Activated T-cell treated with anti-CD3 and anti-CD28 coated beads for 4 hours (primary cell): Measurements from ENCODE around the gene ALPP.
"Not testable (repeated sequence)": the region's sequence is repeated elsewhere in the genome, so short reads cannot be mapped to it uniquely, and the experiment has no call there.

Source experiments
- DNase-seq: peaks from one replicate; pipeline ENCODE4 v3.0.0-alpha.2; 2020

ALPP gene

GRCh38 chr2:232364806-232365594 lies 13.6 kb upstream of the ALPP start:
- DNase-seq = not testable (repeated sequence)

DNA sequence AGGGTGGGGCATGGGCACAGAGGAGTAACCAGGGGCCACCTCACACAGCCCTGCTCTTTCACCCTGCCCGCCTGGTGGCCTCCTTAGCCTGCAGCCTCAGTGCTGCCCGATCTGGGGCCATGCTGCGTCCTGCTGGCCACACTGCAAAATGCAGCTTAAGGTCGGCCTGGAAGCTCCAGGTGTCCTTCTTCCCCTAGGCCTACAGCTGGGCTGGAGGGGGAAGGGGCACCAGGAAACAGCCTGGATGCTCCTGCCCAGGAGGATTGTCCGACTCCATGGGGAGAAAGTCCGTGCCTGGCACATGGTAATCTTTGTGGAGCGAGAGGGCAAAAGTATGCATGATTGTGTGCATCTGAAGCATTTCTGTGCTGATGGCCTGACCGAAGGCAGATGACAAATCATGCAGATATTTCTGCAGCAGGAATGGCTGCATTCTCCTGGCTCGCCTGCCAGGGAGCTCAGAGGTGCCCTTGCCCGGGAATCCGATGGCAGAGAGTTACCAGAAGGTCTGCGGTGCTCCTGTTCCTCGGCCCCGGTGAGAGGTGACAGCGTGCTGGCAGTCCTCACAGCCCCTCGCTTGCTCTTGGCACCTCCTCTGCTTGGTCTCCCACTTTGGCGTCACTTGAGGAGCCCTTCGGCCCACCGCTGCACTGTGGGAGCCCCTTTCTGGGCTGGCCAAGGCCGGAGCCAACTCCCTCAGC lies 12.8 kb upstream of the ALPP start:
- DNase-seq = no peak

- DNase-seq = not testable (repeated sequence)
Measured at GRCh38 chr2:232366461-232366860, 12.1 kb upstream of the ALPP start.

GRCh38 chr2:232367016-232367415 lies 11.5 kb upstream of the ALPP start:
- no peak for DNase-seq

- DNase-seq = no peak
Measured at GRCh38 chr2:232367591-232368233, 10.8 kb upstream of the ALPP start.

DNA sequence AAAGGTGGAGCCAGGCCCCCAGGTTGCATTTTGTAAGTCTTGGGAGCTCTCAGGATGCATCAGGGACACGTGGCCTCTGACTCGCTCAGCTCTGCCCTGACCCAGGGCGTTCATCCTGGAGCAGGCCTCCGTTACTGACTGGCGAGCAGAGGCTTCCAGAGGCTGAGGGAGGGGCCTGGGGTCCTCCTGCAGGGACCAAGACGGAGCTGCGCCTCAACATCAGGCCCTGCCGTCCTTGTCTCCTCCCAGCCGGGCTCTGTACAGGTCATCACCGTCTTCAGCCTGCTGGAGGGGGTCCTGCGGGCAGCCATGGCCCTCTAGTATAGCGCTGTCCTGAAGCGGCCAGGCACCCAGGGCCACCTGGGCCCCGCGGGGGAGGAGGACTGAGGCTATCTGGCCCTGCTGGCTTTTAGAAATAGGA lies 10.2 kb upstream of the ALPP start:
- DNase-seq = no peak

DNA sequence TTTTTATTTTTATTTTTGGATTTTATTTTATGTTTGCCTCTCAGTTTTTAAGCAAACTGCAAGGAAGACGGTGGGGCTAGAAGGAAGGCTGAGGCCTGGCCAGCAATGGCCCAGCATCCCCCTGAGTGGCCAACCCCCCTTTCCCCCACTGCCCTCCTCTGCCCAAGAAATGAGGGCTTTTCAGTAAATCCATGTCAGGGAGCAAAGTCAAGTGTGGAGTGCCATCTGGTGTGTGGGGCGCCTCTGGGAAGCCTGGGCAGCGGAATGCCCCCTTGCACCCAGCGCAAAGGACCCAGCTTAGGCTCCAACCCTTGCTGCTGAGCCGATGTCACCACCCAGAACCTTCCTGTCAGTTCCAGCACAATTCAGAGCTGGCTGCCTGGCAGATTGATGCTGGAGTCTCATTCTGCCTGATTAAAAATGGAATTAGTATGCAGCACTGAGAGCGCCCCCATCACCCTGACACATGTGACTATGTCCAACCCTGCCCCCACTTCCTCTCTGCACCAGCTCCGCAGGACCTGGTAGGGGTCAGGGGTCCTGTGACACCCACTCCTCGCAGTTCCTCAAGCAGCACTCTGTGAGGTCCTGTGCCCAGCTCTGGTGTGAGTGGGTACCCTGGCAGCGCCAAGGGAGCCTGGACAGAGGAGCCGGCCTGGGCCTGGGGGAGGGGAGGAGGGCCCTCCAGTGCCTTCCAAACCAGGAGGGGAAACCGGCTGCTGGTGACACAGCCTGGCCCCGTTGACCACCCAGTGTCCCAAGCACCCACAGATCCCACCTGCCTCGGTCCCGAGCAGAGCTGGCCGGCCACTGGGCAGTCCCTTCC lies 9.2 kb upstream of the ALPP start:
- no peak for DNase-seq

DNA sequence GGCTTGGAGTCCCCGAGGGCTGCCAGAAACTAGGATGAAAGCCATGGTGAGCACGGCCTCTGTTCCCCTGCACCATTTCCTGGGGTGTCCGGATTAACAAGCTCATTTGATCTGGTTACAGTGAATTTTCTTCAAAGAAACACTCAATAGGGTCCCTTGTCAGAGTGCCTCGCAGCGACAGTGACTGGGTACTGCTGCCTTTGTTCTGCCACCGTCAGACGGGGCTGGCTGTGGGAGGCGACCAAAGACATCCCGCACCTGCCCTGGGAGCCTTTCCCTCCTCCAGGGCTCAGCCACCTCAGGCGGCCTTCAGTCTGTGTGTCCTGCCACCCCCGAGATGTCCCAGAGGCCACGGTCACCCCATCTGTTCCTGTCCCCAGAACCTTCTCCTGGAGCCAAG lies 8.5 kb upstream of the ALPP start:
- not testable (repeated sequence) for DNase-seq

- no peak for DNase-seq
Measured at GRCh38 chr2:232372231-232373208, 6.0 kb upstream of the ALPP start.

- no peak for DNase-seq
Measured at GRCh38 chr2:232374356-232374755, 4.2 kb upstream of the ALPP start.

DNA sequence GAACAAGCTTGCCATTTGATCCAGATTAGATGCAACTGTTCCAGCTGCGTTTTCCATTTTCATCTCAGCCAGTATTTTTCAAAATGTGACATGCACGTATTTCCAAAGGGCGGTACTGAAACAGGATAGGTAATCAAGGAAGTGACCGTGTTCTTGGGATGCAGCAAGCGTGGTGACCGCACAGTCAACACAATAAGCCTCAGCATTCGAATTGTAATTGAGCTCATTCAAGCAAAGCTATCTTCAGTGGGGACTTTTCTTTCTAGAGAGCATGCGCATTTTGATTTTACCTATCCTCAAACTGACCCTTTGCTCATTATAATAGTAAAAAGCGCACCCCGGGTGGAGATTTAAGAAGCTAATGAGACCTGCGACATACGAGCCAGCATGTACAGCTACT lies 3.4 kb upstream of the ALPP start:
- DNase-seq = no peak

DNA sequence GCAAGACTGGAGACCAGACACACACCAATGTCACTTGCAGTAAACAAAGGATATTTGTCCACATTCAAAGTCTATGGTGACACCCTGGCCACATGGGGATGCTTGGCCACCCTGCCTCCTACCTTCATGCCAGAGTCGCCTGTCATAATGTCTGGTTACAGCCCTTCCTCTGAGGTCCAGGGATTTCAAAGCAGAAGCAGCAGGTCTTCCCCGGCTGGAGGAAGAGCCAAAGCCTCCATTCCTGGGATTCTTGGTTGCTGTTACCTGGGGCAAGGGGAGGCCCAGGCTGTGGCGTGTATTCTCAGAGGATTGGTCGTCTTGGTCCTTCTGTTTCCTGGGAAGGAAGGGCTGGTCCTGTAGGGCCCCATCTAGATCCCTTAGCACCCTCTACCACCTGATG lies 2.3 kb upstream of the ALPP start:
- no peak for DNase-seq

DNA sequence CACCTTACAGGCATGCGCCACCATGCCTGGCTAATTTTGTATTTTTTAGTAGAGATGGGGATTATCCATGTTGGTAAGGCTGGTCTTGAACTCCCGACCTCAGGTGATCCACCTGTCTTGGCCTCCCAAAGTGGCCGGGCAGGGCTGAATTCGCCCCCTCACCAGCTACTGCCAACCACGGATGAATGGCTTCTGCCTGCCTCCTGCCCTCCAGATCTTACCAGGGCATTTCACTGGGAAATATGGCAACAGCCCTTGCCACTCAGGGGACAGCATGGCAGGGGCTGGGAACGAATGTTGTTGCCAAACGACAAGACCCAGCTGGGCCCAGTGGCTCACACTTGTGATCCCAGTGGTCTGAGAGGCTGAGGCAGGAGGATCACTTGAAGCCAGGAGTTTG lies 1.8 kb upstream of the ALPP start:
- DNase-seq = no peak

DNA sequence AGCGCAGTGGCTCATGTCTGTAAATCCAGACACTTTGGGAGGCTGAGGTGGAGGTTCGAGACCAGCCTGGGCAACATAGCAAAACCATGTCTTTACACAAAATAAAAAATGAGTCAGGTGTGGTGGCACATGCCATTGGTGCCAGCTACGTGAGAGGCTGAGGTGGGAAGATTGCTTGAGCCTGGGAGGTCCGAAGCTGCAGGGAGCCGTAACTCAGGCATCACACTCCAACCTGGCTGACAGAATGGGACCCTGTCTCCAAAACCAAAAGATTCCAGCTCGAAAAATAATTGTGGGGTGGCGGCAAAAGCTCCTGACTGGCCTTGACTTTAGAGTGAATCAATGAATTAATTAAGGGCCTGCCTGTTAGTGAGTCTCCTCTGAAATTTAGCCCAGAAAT lies 1.2 kb upstream of the ALPP start:
- DNase-seq = no peak

DNA sequence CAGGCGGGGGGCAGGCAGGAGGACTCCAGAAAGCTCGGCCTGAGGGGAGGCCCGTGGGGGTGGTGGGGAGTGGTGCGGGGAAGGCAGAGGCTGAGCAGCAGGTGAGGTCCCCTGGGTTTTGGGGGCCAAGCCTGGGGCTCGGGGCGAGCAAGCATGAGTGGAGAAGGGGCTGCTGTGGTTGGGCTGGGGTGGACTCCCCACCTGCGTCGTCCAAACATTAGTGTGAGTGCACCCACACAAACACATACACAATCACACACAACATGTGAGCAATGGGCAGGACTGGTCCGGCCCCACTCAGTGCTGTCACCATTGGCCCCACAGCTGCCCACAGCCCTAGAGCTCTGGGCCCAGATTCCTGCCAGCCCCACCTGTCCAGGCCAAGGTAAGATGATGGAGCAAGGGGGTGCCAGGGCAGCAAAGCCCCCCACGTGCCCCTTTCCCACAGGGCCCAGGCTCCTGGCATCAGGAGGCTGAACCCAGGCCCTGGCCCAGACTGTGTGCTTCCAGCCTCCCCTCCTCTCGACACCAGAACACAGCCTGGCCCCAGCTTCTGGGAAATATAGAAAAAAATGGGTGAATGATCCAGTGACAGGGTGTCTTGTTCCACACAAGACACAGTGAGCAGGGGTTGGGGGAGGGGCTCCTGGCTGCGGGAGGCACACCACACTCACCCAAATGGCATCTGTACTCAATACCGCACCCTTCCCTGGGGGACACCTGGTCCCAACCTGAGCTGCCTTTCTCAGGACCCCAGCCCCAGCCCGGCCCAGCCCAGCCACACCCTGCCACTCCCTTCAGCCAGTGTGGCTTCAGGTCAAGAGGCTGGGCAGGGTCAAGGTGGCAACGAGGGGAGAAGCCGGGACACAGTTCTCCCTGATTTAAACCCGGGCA lies 463 bp upstream of the ALPP start:
- DNase-seq = no peak

DNA sequence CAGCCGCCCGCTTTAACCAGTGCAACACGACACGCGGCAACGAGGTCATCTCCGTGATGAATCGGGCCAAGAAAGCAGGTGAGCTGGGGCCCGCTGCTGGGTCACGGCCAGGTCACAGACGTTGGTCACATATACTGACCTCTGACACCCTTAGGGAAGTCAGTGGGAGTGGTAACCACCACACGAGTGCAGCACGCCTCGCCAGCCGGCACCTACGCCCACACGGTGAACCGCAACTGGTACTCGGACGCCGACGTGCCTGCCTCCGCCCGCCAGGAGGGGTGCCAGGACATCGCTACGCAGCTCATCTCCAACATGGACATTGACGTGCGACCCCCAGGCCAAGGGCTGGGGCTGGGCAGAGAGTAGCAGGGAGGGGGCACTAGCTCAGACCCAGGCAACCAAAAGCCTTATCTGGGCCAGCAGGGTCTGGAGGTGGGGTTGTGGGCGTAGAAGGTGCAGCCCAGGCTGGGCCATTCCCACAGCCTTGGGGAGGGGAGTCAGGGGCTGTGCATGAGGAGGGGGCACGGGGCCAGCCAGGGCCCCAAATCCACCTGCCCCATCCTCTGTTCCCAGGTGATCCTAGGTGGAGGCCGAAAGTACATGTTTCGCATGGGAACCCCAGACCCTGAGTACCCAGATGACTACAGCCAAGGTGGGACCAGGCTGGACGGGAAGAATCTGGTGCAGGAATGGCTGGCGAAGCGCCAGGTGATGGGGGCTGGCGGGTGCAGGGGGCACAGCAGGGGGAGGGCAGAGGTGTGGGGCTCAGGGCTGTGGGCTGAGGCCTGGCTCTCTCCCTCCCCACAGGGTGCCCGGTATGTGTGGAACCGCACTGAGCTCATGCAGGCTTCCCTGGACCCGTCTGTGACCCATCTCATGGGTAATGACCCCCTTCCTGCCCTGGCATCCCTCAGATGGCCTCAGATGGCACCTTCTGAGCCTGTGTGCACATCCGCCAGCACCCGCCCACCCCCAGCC lies 1.3 kb downstream of the ALPP start:
- not testable (repeated sequence) for DNase-seq

GRCh38 chr2:232381204-232382031 lies 2.9 kb downstream of the ALPP start:
- not testable (repeated sequence) for DNase-seq
